Activated naive CD4-positive, alpha-beta T cell (primary cell): ENCODE data around the gene AIF1.
A peak's percentile ranks its signal among the peaks of the same experiment; 100 is the strongest.

Experiments
- DNase-seq, 4 experiments: peaks; one replicate each; lab custom pipeline; 2025; lab: John Stamatoyannopoulos, UW

AIF1 gene

DNA sequence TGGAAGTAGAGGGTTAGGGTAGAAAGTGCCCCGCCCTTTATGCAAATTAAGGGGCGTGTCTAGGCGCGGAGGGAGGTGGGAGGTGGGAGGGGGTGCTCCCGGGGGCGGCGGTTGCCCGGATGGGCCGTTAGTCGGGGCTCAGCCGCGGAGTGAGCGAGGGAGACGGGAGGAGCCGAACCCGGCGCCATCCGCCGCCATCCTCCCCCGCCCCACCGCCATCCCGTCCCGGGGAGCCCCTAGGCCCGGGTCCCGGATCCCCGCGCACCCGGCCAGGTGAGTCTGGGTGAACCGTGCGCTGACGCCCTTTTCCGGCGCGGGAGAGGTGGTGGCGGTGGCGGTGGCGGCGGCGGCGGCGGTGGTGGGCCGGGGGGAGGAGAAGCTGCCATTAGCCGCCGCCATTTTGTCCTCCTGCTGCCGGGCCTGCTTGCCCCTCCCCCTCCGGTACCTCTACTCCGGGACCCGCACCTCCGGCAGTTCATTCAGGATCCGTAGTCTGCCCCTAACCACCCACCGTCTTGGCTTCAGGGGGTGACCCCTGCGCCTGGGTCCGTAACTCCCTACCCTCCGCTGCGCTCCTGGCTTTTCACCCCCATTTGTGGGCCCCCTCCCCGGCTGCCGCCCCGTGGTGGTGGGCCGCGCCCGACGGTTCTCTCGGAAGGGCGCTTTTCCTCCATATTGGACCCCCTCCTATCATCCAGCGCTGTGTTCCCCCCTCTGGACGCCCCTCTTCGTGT lies 5.7 kb downstream of the AIF1 start, which contains the start of gene PRRC2A:
Gene PRRC2A, plus strand, starts transcription at position 130 of the 734 bp plus-strand sequence. CDS start 2,075 bp downstream, outside the sequence.
- DNase-seq = peak; percentile 98 to 99 (median 98)

DNA sequence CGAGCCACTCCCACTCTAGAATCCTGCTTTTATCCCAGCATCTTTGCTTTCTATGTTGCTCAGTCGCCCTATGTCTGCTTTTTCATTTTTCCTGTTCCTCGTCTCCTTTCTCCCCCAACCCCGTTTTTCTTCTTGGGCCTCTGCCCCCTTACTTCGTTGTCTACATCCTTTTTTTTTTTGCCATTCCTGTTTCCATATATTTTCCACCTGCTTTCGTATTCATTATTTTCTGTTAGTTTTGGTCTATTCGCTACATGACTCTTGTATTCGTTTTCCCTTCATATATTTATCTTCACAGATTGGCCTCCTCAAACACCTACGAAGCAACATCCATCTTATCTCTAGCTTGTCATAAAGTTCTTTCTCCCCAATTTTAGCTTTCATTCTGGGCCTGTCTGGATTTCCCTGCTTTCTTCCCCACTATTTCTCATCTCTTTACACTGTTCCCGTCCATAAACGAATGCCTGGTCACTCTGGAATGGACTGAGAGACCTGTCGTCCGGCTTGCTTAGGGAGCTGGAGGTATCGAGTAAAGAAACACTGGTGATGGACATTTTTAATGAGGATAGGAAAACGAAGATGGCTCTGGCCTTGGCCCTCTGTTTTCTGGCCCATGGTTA lies 6.4 kb downstream of the AIF1 start:
- no peak for DNase-seq

DNA sequence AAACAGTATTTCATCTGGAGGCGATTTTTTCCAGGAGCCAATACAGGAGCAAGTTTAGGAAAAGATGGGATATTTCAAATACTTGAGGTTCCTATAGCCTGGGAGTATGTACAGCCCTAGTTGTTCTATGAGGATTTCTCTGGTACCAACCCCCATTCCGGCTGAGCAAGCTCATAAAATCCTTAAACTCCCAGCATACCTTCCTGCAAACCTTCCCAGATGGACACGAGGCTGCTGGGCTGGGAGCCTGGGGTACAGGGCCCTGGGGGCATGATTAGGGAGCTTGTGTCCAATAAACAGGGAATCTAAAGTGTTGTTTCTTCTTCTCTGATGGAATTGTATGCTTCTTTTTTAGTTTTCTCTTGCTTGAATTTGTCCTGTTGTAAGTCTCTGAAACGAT lies 7.0 kb downstream of the AIF1 start:
- no peak for DNase-seq

- no peak for DNase-seq
Measured at GRCh38 chr6:31622684-31623091, 7.7 kb downstream of the AIF1 start.

- DNase-seq = no peak
Measured at GRCh38 chr6:31624070-31624469, 9.0 kb downstream of the AIF1 start.

DNA sequence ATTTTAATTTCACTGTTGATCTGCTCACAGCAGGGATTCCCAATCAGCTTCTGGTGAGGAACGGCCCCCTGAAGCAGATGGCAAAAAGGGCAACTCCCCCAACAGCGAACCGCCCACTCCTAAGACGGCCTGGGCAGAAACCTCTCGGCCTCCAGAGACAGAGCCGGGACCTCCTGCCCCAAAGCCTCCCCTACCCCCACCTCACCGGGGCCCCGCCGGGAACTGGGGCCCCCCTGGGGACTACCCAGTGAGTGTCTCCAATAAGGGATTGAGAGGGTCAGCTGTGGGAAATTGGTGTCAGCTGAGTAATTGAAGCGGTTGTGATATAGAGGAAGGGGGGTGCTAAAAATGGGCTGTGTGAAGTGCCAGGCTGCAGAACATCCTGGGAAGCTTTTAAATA lies 11.9 kb downstream of the AIF1 start:
- no peak for DNase-seq

- DNase-seq = no peak
Measured at GRCh38 chr6:31627690-31628287, 12.8 kb downstream of the AIF1 start.

GRCh38 chr6:31629014-31629413 lies 14.0 kb downstream of the AIF1 start:
- no peak for DNase-seq

- DNase-seq = no peak
Measured at GRCh38 chr6:31630177-31630934, 15.3 kb downstream of the AIF1 start.

- DNase-seq = no peak
Measured at GRCh38 chr6:31631209-31631608, 16.2 kb downstream of the AIF1 start.

GRCh38 chr6:31631681-31632278 lies 16.7 kb downstream of the AIF1 start:
- DNase-seq = no peak

GRCh38 chr6:31632279-31632946 lies 17.4 kb downstream of the AIF1 start:
- DNase-seq = no peak

- DNase-seq = no peak
Measured at GRCh38 chr6:31633447-31633846, 18.4 kb downstream of the AIF1 start.

- DNase-seq = no peak
Measured at GRCh38 chr6:31634131-31634530, 19.1 kb downstream of the AIF1 start.

DNA sequence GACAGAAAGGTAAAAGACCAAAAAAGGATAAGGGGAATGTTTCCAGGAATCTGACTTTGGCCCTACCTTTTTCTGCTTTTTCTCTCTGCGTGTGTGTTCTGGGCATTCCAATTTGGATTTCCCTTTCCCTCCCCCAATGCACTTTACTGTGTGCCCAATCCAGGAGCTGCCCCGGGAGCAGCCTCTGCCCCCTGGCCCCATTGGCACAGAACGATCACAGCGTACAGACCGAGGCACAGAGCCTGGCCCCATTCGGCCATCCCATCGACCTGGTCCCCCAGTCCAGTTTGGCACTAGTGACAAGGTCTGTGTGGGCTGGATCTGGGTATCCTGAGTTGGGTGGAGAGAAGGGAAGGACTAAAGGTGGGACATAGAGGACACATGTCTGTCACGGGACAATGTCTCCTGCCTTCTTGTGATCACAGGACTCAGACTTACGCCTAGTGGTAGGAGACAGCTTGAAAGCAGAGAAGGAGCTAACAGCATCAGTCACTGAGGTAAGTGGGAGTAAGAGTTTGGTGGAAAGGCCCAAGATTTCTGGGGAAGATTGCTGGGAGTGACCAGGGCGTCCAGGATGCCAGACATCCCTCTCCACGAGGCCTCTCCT lies 20.0 kb downstream of the AIF1 start:
- no peak for DNase-seq

DNA sequence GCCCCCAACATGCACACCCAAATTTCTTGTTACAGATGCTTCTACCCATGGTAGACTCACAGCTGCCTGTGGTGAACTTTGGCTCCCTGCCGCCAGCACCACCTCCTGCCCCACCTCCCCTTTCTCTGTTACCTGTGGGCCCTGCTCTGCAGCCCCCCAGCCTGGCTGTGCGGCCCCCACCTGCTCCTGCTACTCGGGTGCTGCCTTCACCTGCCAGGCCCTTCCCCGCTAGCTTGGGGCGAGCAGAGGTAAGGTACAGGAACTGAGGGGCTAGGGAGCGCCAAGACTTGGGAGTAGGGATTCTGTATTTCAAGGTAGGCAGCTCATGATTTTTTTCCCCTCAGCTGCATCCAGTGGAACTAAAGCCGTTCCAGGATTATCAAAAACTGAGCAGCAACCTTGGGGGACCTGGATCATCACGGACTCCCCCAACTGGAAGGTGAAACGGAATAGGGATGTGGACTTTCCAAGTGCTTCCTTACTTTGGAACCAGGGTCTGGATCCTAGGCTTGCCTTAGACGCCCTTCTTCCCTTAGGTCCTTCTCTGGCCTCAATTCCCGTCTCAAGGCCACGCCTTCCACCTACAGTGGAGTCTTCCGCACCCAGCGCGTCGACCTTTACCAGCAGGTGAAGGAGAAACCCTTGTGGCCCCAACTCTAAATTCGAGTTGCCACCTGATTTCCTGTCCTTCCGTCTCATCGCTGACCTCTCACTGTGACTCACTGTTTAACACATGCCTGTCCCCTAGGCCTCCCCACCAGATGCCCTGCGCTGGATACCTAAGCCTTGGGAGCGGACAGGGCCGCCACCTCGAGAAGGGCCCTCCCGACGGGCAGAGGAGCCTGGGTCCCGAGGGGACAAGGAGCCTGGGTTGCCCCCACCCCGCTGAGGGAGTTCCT lies 21.9 kb downstream of the AIF1 start:
- DNase-seq = no peak

GRCh38 chr6:31639043-31639442 lies 24.0 kb downstream of the AIF1 start:
- DNase-seq = no peak

- DNase-seq = no peak
Measured at GRCh38 chr6:31639449-31639861, 24.4 kb downstream of the AIF1 start.

- DNase-seq = no peak
Measured at GRCh38 chr6:31640612-31641011, 25.6 kb downstream of the AIF1 start.

GRCh38 chr6:31641370-31641769 lies 26.3 kb downstream of the AIF1 start:
- no peak for DNase-seq
